HG03520 (cell line): ENCODE data around the gene NECTIN1.

Experiments used
- ATAC-seq: cut with Tn5 transposase; IDR thresholded peaks from one replicate; pipeline ENCODE4 v1.9.1; 2021; ENCODE audit warnings: mild to moderate bottlenecking, moderate library complexity; ENCODE audit not compliant: unreplicated experiment

Gene NECTIN1

DNA sequence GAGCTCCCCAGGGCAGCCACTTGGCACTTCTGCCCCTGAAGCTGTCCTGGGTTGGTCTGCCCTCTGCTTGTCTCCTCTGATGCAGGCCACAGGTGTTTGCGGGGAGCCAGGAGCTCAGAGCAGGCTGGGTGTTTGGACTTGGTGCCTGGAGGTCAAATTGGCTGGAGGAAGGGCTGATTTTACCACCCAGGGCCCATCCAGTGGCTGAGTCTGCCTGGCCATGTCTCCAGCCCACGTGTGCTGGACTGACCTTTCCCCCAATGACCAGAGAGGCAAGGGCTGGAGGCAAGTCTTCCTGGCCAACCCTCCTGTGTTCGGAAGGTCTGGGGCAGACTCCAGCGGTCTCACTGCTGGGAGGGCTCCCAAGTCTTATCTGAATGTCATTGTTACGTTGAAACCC lies 84.0 kb downstream of the NECTIN1 start:
- no peak for ATAC-seq

DNA sequence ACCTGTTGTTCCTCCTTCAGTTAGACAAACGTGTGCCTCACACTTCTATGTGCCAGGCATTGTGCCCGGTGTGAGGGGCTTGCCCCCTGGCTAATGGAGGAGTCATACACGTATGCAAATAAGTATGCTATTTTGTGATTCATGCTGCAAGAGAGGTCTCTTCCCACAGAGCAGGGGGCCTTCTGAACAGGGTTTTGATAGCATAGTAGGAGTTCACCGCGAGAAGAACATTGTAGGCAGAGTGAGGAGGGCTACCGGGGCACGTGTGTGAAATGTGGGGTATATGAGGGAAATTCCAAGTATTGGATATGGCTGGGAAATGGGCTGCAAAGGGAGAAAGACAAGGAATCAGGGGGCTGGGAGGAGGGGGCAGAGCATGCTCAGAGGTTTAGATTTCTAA lies 84.5 kb downstream of the NECTIN1 start:
- no peak for ATAC-seq

DNA sequence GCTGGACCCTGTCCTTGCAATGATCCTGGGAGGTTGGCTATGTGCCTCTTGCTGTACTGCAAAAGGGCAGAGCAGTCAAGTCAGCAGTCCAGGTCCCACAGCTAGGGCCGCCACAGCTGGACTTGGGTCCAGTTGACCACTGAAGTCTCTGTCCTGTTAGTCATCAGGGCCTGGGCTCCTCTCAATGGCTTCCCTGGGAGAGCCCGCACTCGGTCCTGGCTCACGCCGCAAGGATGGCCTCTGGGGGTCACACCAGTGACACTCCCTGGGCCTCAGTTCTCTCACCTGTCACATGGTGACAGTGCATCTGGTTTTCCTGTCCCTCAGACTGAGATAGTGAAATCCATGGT lies 85.1 kb downstream of the NECTIN1 start:
- no peak for ATAC-seq

DNA sequence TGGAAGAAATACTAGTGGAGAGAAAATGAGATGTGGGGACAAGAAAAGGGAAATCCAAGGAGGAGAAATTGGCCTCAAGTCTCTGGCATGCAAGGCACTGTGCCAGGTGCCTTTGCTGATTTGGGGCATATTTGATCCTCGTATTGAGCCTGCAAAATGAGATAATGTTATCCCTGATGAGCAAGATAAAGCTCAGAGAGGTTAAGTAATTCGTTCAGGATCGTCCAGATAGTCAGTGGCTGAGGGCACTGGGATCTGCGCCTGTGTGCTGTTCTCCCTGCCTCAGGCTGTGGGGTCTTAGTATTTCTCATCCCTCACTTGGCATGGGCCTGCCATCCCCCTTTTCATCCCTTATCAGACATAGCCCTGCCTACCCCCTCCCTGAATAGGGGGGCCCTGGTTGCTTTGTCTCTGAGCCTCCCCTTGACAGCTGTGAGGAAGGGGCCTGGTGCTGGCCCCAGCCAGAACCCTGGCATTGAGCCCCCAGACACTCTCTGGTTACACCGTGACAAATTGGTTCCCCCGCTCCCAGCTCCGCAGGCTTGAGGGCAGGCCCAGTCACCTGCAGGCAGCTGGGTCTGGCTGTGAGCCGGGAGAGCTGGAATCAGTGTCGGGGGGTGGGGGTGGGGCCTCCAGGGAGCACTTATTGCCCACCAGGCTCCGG lies 85.7 kb downstream of the NECTIN1 start:
- no peak for ATAC-seq

DNA sequence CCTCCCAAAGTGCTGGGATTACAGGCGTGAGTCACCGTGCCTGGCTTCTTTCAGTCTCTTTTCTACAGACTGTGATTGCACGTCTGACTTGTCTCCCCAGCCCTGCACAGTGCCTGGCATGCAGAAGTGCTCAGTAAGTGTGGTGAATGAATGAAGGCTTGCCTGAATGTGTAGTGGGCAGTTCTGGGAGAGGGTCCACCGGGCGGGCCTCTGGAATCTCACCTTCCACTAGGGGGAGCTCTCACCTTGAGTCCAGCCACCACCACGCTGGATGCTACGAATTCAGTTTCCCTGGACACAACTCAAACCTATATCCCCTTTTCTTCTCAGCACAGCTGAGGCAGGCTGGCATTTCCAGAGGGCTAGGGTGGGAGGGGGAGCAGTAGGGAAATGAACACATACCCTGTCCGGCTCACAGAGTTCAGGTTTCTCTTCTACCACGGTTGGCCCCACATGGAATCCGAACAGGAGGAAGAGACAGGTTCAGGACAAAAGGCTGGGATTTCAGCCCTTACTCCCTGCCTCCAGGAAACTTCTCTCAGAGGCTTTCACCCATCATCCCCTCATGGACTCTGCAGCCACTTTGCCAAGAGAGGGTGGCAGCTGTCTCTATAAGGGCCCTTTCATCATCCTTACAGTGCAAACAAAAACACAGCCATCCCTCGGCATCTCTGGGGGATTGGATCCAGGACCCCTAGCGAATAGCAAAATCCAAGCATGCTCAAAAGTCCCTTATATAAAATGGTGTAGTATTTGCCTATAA lies 86.8 kb downstream of the NECTIN1 start:
- no peak for ATAC-seq

DNA sequence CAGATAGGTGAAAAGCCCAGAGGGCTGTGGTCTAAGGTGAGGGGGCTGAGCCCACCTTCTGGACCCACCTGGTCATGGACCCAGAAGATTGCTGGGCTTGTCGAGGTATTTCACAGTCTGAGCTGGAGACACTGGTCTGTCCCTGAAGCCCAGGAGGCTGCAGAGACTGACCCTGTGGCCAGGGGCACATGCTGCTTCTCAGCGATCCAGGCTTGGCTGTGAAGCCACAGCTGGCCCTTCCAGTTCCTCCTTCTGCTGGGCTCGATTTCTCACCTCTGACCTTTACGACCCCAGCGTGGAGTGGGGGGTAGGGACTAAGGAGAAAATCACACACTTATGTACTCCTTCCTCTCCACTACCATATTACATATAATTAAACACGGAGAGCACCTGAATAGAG lies 88.5 kb downstream of the NECTIN1 start:
- no peak for ATAC-seq

DNA sequence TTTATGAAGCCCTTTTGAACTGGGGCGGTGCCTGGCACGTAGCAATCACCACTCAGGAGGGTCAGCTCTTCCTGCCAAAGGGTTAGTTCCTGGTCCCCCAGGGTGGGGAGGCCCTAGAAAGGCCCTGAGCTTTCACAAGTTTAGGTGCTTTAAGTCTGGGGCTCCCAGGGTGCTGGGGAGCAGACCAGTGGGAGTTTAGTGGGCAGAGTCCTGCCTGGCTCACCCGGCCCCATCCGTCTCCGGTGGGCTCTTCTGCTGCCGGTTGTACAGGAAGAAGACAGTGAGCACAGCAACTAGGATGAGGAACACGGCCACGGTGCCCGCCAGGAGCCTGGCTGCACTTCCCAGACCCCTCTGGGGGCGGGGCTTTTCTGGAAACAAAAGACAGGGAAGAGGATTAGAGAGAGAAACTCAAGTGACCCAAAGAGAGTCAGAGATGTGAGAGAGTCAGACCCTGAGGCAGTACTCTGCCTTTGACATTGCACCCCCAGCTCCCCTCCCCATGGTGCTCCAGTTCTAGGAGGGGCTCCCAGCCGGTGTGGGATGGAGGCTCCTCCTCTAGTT lies 89.3 kb downstream of the NECTIN1 start:
- ATAC-seq: no peak

DNA sequence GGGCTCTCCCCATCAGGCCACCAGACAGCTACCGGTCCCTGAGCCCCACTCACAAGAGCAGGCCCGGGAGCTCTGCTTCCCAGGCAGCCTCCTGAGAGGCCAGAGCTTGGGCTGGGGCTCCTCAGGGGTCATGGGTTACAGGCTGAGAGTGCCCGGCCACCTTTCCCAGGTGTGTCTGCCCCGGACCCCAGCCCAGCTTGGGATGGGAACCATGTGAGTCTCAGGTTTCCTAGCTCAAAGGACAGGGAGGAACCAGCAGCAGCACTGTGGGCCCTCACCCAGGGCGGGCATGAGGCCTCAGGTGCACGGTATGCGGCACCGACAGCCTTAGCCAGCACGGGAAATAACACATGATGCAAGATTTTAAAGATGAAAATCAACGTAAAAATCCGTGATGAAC lies 90.1 kb downstream of the NECTIN1 start:
- ATAC-seq: no peak

DNA sequence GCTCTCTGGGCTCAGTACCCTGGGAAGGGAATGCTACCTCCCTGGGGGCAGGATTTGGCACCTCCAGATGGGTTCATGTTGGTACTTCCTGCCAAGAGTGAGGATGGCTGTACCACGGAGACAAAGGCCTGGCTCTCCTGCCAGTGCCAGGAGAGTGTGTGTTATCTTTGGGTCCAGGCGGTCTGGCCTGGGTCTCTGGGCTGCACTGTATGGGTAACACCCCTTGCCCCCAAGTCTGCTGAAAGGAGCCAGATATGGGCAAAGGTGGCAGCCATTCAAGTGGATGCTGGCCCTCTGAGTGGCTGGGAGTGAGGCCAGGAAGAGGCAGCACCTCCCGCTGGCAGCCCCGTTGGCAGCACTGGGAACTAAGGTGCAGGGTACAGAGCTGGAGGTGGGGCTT lies 91.5 kb downstream of the NECTIN1 start:
- ATAC-seq: no peak

DNA sequence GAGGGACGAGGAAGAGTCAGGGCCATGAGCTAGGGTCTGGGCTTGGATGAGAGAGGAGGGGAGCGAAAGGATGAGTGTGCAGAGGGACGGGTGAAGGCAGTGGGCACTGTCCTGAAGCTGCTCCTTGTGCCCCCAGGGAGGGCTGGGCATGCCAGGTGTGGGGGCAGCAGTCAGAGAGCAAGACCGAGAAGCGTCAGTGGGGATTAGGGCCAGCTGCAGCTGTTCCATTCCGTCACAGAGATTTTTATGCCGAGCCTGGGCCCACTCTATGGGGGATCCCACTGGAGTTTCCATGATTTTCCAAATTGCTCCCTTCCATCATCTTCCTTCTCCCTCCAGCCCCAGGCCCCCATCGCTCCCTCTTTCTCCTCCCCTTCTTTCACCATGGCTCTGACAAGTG lies 93.2 kb downstream of the NECTIN1 start:
- ATAC-seq: no peak

DNA sequence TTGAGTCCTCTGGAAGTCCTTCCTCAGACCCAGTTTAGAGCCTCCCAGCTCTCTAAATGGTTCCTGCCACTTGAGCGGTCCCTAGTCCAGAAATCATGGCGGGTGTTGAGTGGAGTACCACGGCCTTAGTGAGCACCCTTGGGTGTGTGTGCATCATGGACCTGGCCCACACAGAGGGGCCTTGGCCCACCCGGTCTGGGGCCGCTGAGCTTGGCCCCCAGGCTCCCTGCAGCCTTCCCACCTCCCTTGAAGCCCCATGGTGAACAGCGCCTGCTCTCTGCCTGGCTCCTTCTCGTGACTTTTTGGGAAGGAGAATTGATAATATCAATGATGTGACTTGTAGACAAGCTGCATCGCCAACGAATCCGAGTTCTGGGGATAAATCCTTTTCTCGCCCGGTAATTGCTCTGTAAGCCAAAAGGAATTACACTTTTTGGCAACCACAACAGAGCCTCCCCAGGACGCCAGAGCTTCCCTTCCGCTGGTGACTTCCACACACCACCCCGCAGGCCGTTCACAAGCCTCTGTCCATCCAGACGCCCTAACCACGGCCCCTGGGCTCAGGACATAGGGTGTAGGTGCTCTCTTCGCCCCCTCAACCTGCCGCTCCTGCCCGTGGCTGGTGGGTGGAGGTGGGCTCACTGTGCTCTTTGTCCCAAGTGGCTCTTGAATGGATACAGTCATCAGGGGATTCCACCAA lies 93.8 kb downstream of the NECTIN1 start:
- no peak for ATAC-seq

DNA sequence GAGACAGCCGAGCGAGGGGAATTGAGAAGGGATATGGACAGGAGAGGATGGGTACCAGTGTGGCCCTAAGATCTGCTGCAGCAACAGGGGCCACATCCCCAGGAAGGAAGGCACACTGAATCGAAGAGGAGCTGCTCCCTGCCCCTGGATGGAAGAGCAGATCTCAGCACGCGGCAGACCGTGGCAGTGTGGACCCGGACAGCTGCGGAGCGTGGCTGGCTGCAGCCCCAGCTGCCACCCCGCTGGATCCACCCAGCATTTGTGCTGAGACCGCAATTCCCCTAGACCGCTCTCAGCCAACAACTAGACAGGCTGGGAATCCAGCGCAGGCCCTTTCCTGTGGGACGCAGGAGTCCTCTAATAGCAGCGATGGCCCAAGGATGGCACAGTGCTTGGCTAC lies 94.7 kb downstream of the NECTIN1 start:
- no peak for ATAC-seq

DNA sequence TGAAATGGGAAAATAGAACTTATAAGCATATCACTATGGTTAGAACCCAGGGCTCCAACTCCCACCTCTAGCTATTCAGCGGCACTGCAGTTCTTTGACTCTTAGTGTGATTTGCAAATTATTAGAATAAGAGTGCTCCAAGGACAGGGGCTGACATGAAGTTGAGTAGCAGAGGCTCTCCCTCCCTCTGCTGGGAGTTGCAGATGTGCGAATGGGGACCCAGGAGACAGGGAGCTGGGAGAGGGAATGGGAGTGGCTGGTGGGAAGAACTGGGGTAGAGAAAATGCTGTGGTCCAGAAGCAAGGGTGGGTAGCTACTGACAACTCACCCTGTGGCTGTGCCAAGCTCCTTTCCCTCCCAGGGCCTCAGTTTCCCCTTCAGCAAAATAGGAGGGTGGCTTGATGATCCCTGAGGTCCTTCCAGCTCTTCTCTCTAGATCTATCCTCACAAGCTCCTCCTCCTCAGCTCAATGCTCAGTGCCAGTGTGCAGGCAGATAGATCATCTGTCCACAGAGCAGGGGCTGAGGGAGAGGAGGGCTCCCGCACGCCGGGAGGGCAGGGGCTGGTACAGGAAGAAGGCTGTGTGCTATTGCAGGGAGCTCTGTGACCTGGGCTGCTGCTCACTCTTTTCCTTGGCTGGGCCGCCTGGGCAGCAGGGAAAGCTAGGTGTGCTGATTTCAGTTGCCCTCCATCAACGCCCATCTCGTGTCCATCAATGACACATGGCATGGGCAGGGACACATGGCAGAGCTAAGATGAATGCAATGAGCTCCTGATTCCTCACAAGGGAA lies 99.0 kb downstream of the NECTIN1 start:
- ATAC-seq: no peak

DNA sequence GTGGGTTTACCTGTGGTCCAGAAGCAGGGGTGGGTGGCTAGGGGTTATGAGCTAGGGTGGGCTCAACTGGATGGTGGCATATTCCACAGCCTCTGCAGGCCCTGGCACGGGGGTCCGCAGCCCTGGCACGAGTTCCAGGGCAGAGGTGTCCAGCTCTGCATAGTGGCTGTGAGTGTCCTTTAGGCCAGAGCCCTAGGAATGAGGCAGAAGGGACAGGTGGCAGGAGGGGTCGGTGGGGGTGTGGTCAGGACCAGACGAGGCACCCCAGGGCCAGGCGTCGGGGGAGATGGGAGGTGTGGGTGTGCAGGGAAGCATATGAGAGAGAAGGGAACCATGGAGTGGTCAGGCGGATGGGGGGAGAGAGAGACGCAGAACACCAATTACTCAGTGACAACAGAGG lies 99.9 kb downstream of the NECTIN1 start:
- no peak for ATAC-seq

DNA sequence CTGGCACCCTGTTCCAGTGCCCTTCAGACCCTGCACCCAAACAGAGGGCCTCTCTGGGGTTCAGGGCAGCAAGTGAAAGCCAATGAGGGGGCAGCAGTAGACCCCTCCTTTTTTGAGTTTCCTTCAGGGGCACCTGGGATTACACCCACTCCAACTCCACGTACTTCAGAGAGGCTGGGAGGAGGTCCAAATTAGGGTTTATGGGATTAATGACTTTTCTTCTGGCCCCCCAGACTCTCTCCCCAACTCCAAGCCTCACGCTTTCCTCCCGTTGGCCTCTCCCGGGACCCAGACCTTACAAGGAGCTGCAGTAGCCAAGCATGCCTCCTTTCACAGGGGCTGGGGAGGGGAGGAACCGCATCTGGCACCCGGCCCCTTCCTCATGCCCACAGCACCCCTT lies 101.7 kb downstream of the NECTIN1 start:
- no peak for ATAC-seq

DNA sequence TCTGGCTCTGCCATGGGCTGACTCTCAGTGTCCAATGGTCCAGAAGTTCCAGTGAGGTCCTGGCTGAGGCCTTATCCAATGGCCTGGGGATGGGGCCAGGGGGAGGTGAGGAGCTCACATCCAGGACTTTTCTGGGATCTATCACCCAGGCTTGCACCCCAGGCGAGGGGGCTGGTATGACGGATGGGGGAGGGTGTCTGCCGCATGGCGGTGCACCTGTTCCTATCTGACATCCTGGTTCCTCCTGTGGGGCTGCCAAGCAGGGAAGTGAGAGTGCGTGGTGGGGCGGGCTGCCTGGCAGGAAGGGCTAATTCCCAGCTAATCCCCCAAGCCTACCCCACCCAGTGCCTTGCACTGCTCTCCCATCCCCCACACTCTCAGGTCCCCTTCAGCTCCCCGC lies 102.1 kb downstream of the NECTIN1 start:
- ATAC-seq: no peak

DNA sequence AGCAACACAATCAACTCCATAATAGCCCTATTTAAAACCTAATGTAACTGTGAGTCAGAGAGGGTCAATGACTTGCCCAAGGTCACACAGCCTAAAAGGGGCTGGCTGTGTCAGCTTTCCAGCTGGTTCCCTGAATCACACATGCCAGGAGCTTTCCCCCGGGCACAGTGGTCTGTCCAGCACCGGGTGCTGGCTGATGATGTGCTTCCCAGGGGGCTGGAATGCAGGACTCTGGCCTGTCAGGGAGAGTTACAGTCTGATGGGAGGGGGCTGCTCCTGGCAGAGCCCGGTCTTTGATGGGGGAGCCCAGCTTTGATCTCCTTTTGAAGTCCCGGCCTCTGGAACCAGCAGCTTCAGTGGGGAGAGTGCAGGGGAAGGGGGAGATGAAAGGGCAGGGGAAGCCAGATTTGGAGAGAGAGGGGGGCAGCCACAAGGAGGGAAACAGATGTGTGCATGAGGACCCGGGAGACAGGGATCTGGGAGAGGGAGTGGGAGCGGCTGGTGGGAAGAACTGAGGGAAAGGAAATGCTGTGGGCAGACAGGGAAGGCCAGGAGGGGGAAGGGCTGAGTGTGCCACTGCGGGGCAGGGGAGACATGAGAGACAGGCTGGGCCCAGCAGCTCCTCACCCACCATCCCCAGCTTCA lies 102.7 kb downstream of the NECTIN1 start:
- ATAC-seq: no peak

DNA sequence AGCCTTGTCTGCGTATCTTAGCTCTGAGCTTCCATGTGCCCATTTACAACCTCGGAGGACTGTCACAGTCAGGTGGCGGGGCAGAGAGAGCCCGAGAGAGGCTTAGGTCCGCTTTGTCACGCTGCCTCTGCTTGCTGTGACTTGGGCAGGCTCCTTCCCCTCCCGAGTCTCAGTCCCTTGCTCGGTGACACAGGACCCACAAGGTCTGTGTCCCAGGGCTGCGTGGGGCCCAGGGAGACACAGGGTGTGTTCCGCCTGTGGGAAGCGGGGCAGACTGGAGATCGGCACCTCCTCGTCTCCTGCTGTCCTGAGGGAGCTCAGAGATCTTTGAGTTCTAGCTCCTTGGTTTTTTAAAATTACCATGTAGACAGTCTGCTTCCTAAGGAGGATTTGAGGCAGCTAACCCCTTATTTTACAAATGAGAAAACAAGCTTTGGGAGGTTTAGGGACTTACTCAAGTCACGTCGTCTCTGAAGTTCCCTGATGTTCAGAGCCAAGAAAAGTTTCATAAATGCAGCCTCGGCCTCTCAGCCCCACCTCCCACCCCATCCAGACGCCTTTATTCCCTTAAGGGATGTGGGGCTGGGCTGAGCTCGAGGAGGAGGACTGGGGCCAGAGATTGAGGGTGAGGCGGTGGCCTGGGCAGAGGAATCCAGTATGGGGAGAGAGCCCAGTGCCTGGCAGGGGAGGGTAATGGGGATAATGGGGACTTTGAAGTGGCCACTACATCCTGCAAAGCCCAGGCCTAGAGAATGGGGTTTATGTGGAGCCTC lies 103.6 kb downstream of the NECTIN1 start:
- ATAC-seq: no peak

DNA sequence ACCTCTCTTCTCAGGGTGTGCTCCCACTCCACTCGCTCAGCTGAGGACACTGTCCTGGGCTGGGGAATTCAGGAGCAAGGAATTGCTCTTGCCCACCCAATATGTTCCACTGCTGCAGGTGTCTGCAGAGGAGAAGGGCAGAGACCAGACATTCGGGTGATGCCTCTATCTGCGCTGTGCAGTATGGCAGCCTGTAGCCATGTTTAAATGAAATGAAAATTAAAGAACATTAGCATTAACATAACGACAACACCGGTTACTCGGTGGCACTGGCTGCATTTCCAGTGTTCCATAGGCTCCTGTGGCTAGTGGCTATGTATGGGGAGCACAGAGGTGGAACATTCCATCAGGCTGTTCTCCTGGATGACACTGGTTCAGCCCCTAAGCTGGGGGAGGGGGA lies 104.4 kb downstream of the NECTIN1 start:
- ATAC-seq: no peak

DNA sequence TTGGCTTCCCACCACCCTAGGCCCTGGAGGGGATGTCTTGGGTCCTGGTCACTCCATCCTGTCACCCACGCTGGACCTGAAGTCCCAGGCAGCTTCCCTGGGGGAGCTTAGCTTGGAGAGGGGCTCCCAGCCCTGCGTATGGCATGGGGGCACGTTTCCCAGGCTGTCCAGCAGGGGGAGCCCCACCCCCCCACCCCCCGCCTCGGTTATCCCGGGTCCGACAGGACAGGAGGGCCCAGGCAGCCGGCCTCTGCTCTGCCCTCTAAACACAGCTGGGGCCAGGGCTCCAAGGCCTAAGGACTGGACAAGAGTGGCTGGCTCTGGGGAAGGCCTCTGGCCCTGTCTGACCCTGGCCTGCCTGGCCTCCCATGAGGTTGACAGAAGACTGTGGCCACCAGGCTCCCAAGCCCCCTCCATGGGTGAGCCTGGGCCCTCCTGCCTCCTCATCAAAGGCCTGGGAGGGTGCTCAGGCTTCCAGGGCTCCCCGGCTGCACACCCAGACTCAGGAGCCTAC lies 104.8 kb downstream of the NECTIN1 start:
- no peak for ATAC-seq
